T1000 (cell line): Measurements from ENCODE around the gene EN2.

ENCODE experiments used
- DNase-seq: peaks from one replicate; lab custom pipeline; 2025; ENCODE audit warnings: mixed read lengths; lab: John Stamatoyannopoulos, UW

The EN2 gene

GRCh38 chr7:155458111-155458877 is at the start of gene EN2:
EN2 (plus strand) TSS chr7:155458129; CDS start chr7:155458378, 249 bp downstream.
- no peak for DNase-seq

- no peak for DNase-seq
These were observed 49.0 kb upstream of the EN2 start for GRCh38 chr7:155408651-155409586.

- no peak for DNase-seq
These were observed 47.9 kb upstream of the EN2 start for GRCh38 chr7:155409980-155410379.

- DNase-seq = no peak
These were observed 47.5 kb upstream of the EN2 start for GRCh38 chr7:155410431-155410830.

- no peak for DNase-seq
These were observed 46.1 kb upstream of the EN2 start for GRCh38 chr7:155411718-155412415.

- no peak for DNase-seq
These were observed 45.3 kb upstream of the EN2 start for GRCh38 chr7:155412416-155413253.

GRCh38 chr7:155414547-155415492 is 43.1 kb upstream of the EN2 start:
- no peak for DNase-seq

GRCh38 chr7:155416646-155417380 is 41.1 kb upstream of the EN2 start:
- no peak for DNase-seq

- DNase-seq = no peak
These were observed 39.6 kb upstream of the EN2 start for GRCh38 chr7:155418304-155418703.

GRCh38 chr7:155418941-155419755 is 38.8 kb upstream of the EN2 start:
- DNase-seq = no peak

- DNase-seq = no peak
These were observed 37.8 kb upstream of the EN2 start for GRCh38 chr7:155420116-155420515.

- no peak for DNase-seq
These were observed 35.8 kb upstream of the EN2 start for GRCh38 chr7:155422151-155422550.

- no peak for DNase-seq
These were observed 35.2 kb upstream of the EN2 start for GRCh38 chr7:155422599-155423336.

GRCh38 chr7:155423337-155424285 is 34.3 kb upstream of the EN2 start:
- DNase-seq = no peak

GRCh38 chr7:155424301-155425010 is 33.5 kb upstream of the EN2 start:
- DNase-seq = no peak

GRCh38 chr7:155425011-155425340 is 33.0 kb upstream of the EN2 start:
- no peak for DNase-seq
